Stimulated activated CD4-positive, alpha-beta T cell treated with anti-CD3 and anti-CD28 coated beads, Interleukin-15, amount 100 ng/mL, for 1 hour (primary cell): Measurements from ENCODE around the gene LRBA.
"Not testable (repeated sequence)": the region's sequence is repeated elsewhere in the genome, so short reads cannot be mapped to it uniquely, and the experiment has no call there.

Experiments used
- DNase-seq, 2 donors: peaks; one replicate each; pipeline ENCODE4 v3.0.0-alpha.2; 2020; ENCODE audit warnings: low read depth in 1 of 2, low spot score in 1 of 2

Gene LRBA

GRCh38 chr4:150510176-150510865 is 504.8 kb downstream of the LRBA start:
- no peak for DNase-seq

- DNase-seq, result not testable (repeated sequence)
Measured at GRCh38 chr4:150507656-150508055, 507.4 kb downstream of the LRBA start.

GRCh38 chr4:150501983-150502382 is 513.1 kb downstream of the LRBA start:
- no peak for DNase-seq

- no peak for DNase-seq
Measured at GRCh38 chr4:150501009-150501727, 513.9 kb downstream of the LRBA start.

- no peak for DNase-seq
Measured at GRCh38 chr4:150497612-150498011, 517.5 kb downstream of the LRBA start.

- no peak for DNase-seq
Measured at GRCh38 chr4:150495550-150495949, 519.5 kb downstream of the LRBA start.

GRCh38 chr4:150493851-150494250 is 521.2 kb downstream of the LRBA start:
- DNase-seq, result no peak

- DNase-seq, result no peak
Measured at GRCh38 chr4:150491132-150492049, 523.7 kb downstream of the LRBA start.

GRCh38 chr4:150482581-150482980 is 532.5 kb downstream of the LRBA start:
- no peak for DNase-seq

- DNase-seq, result no peak
Measured at GRCh38 chr4:150479657-150480056, 535.4 kb downstream of the LRBA start.

GRCh38 chr4:150477869-150478268 is 537.2 kb downstream of the LRBA start:
- DNase-seq, result no peak

- DNase-seq, result no peak
Measured at GRCh38 chr4:150476776-150477175, 538.3 kb downstream of the LRBA start.

- DNase-seq, result no peak
Measured at GRCh38 chr4:150475763-150476162, 539.3 kb downstream of the LRBA start.

- no peak for DNase-seq
Measured at GRCh38 chr4:150464523-150464922, 550.6 kb downstream of the LRBA start.

- DNase-seq, result no peak
Measured at GRCh38 chr4:150462743-150463142, 552.3 kb downstream of the LRBA start.

GRCh38 chr4:150461957-150462356 is 553.1 kb downstream of the LRBA start:
- DNase-seq, result no peak

GRCh38 chr4:150457802-150458201 is 557.3 kb downstream of the LRBA start:
- DNase-seq, result no peak

- no peak for DNase-seq
Measured at GRCh38 chr4:150451883-150452282, 563.2 kb downstream of the LRBA start.

- no peak for DNase-seq
Measured at GRCh38 chr4:150447356-150447755, 567.7 kb downstream of the LRBA start.

GRCh38 chr4:150439451-150439933 is 575.6 kb downstream of the LRBA start:
- no peak for DNase-seq

- no peak for DNase-seq
Measured at GRCh38 chr4:150436598-150437370, 578.3 kb downstream of the LRBA start.
